ENCODE measurements around the gene STRADA. TPM values are rescaled to one million over a fixed set of nuclear protein-coding genes. Genes with fewer than 3 reads are reported as not detected.

STRADA gene
- total RNA-seq, 6 donors from 2014 or later, result 18.7 to 60.8 (median 32.4) TPM

DNA sequence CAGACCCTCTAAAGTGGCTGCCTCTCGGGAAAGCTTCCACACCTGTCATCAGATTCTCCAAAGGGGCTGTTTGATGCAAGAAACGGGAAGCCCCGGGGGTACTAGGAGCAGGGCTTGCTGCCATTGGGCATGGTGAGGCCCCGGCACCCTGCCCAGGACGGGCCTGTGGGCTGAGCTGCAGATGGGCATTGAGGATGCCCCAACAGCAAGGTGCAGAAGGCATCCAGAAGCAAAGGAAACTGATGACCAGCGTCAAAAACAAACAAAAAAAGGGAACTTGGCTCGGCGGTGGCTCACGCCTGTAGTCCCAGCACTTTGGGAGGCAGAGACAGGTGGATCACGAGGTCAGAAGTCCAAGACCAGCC lies 40.2 kb downstream of the STRADA start:
- no peaks in the 10 kb centered on the region for H3K9me3 ChIP-seq
- peaks cover 40 to 73% (median 44%) of the 10 kb centered on the region in 4 donors for H3K4me1 ChIP-seq
- ATAC-seq (ENCODE audit: low FRiP score in 2 of 2) (no peak), DNase-seq (peak in 1 of 2 donors; percentile 75)
- WGBS, 2 donors, result 40 to 64% methylated on average over 9 to 10 of the region's 10 CpGs
- peak overlapping the region; percentile 88 to 92 (median 90) for H3K27ac ChIP-seq
- H3K27me3 ChIP-seq, result no peaks in the 10 kb centered on the region
- H3K4me3 ChIP-seq, result peak overlapping the region in 3 of 4 donors; percentile 72 to 86 (median 76)
- no peak for TF ChIP-seq POLR2AphosphoS5 (IDR thresholded peaks at IDR 0.05)
- TF ChIP-seq, protein P1, sequence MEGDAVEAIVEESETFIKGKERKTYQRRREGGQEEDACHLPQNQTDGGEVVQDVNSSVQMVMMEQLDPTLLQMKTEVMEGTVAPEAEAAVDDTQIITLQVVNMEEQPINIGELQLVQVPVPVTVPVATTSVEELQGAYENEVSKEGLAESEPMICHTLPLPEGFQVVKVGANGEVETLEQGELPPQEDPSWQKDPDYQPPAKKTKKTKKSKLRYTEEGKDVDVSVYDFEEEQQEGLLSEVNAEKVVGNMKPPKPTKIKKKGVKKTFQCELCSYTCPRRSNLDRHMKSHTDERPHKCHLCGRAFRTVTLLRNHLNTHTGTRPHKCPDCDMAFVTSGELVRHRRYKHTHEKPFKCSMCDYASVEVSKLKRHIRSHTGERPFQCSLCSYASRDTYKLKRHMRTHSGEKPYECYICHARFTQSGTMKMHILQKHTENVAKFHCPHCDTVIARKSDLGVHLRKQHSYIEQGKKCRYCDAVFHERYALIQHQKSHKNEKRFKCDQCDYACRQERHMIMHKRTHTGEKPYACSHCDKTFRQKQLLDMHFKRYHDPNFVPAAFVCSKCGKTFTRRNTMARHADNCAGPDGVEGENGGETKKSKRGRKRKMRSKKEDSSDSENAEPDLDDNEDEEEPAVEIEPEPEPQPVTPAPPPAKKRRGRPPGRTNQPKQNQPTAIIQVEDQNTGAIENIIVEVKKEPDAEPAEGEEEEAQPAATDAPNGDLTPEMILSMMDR (IDR thresholded peaks at IDR 0.05), result no peak
- no peak for TF ChIP-seq EP300 (IDR thresholded peaks at IDR 0.05)
- no peak for TF ChIP-seq POLR2A (IDR thresholded peaks at IDR 0.05)
- H3K36me3 ChIP-seq, result peaks cover 0 to 32% (median 21%) of the 10 kb centered on the region in 4 donors

DNA sequence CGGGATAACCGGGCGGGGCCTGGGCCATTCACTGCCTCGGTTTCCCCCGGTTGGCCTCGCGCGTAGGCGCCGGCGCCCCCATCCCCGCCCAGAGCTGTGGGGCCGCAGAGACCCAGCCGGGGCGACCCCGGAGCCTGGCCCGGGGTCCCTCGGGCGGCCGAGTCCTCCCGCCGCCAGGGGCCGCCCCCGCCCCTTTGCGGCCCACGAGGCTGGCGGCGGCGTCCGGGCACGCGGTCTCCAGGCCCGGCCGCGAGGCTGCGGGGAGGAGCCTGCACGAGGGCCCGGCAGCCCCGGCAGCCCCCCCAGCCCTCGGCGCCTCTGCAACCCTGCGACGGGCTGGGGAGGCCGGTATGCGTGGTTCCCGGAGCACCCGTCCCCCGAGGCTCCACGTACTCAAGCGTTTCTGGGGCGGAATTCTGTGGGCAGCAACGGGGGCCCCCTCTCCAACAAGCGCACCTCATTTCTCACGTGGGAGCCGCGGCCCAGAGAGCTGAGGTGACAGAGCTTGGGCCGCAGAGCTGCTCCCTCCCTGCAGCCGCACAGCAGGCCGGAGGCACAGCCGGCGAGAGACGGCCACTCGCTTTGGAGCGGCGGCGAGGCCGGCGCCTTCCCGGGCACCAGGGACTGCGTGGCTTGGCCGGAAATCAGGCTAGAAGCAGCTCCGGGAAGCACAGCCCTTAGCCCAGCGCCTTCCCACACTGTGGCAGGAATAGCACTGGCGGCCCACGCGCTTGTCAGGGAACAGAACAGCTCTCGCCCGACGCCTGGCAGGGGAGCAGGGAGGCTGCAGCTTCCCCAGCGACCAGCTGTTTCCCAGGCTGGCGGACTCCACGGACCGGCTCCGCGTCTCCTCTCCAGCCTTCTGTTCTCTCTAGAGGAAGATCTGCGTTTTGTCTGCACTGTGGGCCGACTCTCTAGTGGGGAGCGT lies 40.8 kb downstream of the STRADA start:
- WGBS, 2 donors, result 10% methylated on average over 42 of the region's 88 CpGs; no CpG with 5 or more reads in 1 of the 2 donors

DNA sequence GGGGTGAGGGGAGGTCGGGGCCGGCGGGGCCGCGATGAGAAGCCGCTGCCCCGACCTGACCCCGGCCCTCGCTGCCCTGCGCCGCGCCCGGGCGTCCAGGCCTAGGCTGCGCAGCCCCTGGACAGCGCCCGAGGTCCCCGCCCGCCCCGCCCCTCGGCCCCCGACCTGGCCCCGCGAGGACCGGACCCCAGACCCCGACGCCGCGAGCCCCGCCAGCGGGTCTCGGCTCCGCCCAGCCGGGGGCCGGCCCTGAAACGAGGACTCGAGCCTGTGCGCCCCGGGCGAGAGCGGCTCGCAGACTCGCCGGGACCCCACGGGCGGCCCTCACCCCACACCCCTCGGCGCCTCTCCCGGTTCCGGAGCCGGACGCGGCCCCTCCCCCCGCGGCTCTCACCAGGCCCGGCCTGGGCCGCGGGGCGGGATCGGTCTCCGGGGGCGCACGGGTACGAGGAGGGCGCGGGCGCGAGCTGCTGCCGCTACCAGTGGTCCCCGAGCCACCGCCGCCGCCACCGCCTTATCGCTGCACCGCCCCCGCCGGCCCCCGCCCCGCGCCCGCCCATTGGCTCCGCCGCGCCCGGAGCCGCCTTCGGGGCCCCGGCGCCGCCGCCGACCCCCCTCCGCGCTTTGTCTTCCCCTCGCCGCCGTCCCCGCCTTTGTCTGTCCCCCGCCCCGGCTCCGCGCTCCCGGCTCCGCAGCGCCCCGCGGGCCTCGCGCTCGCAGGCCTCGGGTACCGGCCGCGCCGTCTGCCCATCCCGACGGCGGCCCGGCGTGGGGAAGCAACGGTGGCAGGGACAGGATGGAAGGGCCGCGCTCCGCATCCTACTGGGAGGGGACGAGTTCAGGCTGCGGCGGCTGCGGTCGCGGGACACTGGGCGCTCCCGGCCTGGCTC lies 41.7 kb downstream of the STRADA start, which contains the start of gene LIMD2:
LIMD2 (minus strand) TSS at position 488 of the 890 bp plus-strand sequence. CDS start 827 bp downstream, outside the sequence.
- peaks cover 38 to 63% (median 44%) of the 10 kb centered on the region in 4 donors for H3K4me1 ChIP-seq
- TF ChIP-seq POLR2A (IDR thresholded peaks at IDR 0.05) (peak in 2 of 4 donors; percentile 15 to 57), EP300 (IDR thresholded peaks at IDR 0.05) (no peak)
- DNase-seq, result peak; percentile 66 to 96
- peak within 1 kb of the TSS; percentile 54 to 86 (median 74) for H3K4me3 ChIP-seq
- peak in 1 of 2 donors; percentile 45 for ATAC-seq (ENCODE audit: low FRiP score in 2 of 2)
- 1% methylated on average over 24 of the region's 133 CpGs; no CpG with 5 or more reads in 1 of the 2 donors for WGBS, 2 donors
- H3K27ac ChIP-seq, result peak within 1 kb of the TSS; percentile 88 to 92 (median 90)
- no peaks in the 10 kb centered on the region for H3K9me3 ChIP-seq
- H3K36me3 ChIP-seq, result peaks cover 0 to 25% (median 14%) of the 10 kb centered on the region in 4 donors
- no peaks in the 10 kb centered on the region for H3K27me3 ChIP-seq

More for the DNA sequence above, 40.8 kb downstream of the STRADA start:
- H3K9me3 ChIP-seq, result no peaks in the 10 kb centered on the region
- peaks cover 0 to 30% (median 18%) of the 10 kb centered on the region in 4 donors for H3K36me3 ChIP-seq
- ATAC-seq (ENCODE audit: low FRiP score in 2 of 2) (peak in 1 of 2 donors; percentile 39), DNase-seq (peak; percentile 50 to 89)
- H3K4me1 ChIP-seq, result peaks cover 38 to 67% (median 44%) of the 10 kb centered on the region in 4 donors
- H3K27ac ChIP-seq, result peak overlapping the region; percentile 88 to 92 (median 90)
- no peaks in the 10 kb centered on the region for H3K27me3 ChIP-seq
- TF ChIP-seq EP300 (IDR thresholded peaks at IDR 0.05) (peak in 2 of 4 donors; percentile 18 to 56), POLR2AphosphoS5 (IDR thresholded peaks at IDR 0.05) (peak in 1 of 2 donors; percentile 90), POLR2A (IDR thresholded peaks at IDR 0.05) (no peak)
- TF ChIP-seq, protein P1 (IDR thresholded peaks at IDR 0.05), result peak in 4 of 6 experiments; percentile 29 to 41 (median 32)
- peak overlapping the region; percentile 42 to 86 (median 74) for H3K4me3 ChIP-seq

DNA sequence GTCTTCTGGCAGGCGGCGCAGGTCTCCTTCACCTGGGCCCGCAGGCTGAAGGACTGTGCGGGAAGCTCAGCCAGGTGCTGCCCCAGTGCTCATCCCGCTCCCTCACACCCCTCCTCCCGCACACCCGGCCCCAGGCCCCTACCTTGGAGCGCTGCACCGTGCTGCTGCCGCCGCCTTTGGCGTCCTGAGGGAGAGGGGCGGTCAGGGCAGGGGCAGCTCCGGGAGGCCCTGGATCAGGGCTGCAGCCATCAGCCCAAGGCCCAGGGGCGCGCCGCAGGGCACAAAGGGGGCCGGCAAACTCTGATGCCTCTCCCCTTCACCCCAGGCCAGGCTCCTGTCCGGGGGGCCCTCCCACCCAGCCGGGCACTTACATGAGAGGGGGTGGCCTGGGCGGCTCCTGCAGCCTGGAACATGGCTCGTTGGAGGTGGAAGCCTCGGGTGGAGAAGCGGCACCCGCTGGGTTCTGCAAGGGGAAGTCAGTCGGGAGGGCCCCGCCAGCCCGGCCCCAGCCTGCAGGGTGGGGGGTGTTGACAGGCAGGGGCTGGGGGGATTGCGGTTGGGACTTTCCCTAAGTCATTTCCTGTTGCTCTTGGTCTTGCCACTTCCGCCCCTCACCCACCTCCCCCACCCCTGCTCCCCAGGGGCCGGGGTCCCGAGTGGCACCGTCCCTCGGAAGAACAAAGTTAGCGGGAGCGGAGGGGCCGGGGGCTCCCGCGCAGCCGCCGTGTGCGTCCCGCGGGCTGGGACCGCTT lies 42.5 kb downstream of the STRADA start:
- peaks cover 38 to 63% (median 44%) of the 10 kb centered on the region in 4 donors for H3K4me1 ChIP-seq
- peak; percentile 49 to 59 for ATAC-seq (ENCODE audit: low FRiP score in 2 of 2)

More for the DNA sequence above, 42.5 kb downstream of the STRADA start:
- H3K27ac ChIP-seq, result peak overlapping the region; percentile 88 to 92 (median 90)
- DNase-seq, result peak; percentile 75 to 91
- H3K27me3 ChIP-seq, result no peaks in the 10 kb centered on the region
- H3K36me3 ChIP-seq, result peaks cover 0 to 23% (median 12%) of the 10 kb centered on the region in 4 donors
- H3K9me3 ChIP-seq, result no peaks in the 10 kb centered on the region
- peak overlapping the region; percentile 54 to 86 (median 74) for H3K4me3 ChIP-seq
- TF ChIP-seq EP300 (IDR thresholded peaks at IDR 0.05), result peak in 2 of 4 donors; percentile 18 to 44
- TF ChIP-seq, protein P1 (IDR thresholded peaks at IDR 0.05), result no peak
- TF ChIP-seq POLR2AphosphoS5 (IDR thresholded peaks at IDR 0.05), result peak in 1 of 2 donors; percentile 16
- no peak for TF ChIP-seq POLR2A (IDR thresholded peaks at IDR 0.05)
- 4 to 10% methylated on average over 4 to 22 of the region's 45 CpGs for WGBS, 2 donors
